GM23338 (cell line): ENCODE data around the gene SRSF5.

Source experiments
- CREB1 ChIP-seq: fragments of 250-450 bp; sonication (Bioruptor Pico); IDR thresholded peaks from 2 replicates; pipeline ENCODE4 v1.5.0; 2020; ENCODE audit warnings: low read depth, mild to moderate bottlenecking, moderate library complexity
- CTCF ChIP-seq, 2 experiments: fragments of 200-600 bp in 1 of 2; sonication (generic) in 1 of 2; conservative IDR thresholded peaks; 2 replicates each; pipeline versions ENCODE4 v1.5.1 to v1.6.1; 2016 to 2017; ENCODE audit warnings: antibody characterized with exemption in 2 of 2, low read depth in 2 of 2, mild to moderate bottlenecking in 2 of 2, moderate library complexity in 1 of 2
- ETS1 ChIP-seq: IDR thresholded peaks from 2 replicates; pipeline ENCODE4 v1.6.1; 2016; ENCODE audit warnings: antibody characterized with exemption
- EZH2 ChIP-seq: fragments of 200-600 bp; sonication (generic); IDR thresholded peaks from one replicate; pipeline ENCODE4 v1.8.0; 2017; ENCODE audit warnings: antibody characterized with exemption, mild to moderate bottlenecking, low read depth; ENCODE audit not compliant: unreplicated experiment
- JUNB ChIP-seq: IDR thresholded peaks from one replicate; pipeline ENCODE4 v1.6.1; 2016; ENCODE audit warnings: antibody characterized with exemption; ENCODE audit not compliant: unreplicated experiment
- POLR2AphosphoS5 ChIP-seq: IDR thresholded peaks from 2 replicates; pipeline ENCODE4 v1.6.1; 2016; ENCODE audit warnings: antibody characterized with exemption, low read depth
- REST ChIP-seq: IDR thresholded peaks from one replicate; pipeline ENCODE4 v1.6.1; 2018; ENCODE audit warnings: antibody characterized with exemption; ENCODE audit not compliant: unreplicated experiment

GRCh38 chr14:69775012-69775411 is 8.1 kb downstream of the SRSF5 start:
- TF ChIP-seq EZH2, result no peak
- TF ChIP-seq CTCF (conservative IDR thresholded peaks at IDR 0.05; ENCODE audit: low read depth in 2 of 2), result no peak
- TF ChIP-seq ETS1, result no peak
- no peak for TF ChIP-seq REST
- no peak for TF ChIP-seq CREB1 (CRISPR knock-in tag)
- no peak for TF ChIP-seq POLR2AphosphoS5
- no peak for TF ChIP-seq JUNB
